Measurements from ENCODE around the gene RNU5B-1. TPM values are rescaled to one million over a fixed set of nuclear protein-coding genes. Genes with fewer than 3 reads are reported as not detected.

RNU5B-1 gene
- total and polyA plus RNA-seq, 3 donors from 2014 or later: not detected

GRCh38 chr15:65337436-65338070 lies 33.1 kb downstream of the RNU5B-1 start:
- Histone ChIP-seq H3K4me3 (no peak overlapping the region), H3K36me3 (ENCODE audit: low read depth, missing control alignments) (no peaks in the 10 kb centered on the region), H3K27me3 (no peaks in the 10 kb centered on the region), H3K9me3 (no peaks in the 10 kb centered on the region), H3K27ac (no peak overlapping the region), H3K4me1 (peaks cover 3% of the 10 kb centered on the region)
- intact Hi-C loops (cut with DNase I; ENCODE audit: low total_unique reads): loop anchor here (10.0 kb wide), 1 partner anchor 857 kb away; no protein-coding TSS in a partner anchor
- no peak for DNase-seq
- 80 to 87% methylated on average over 2 to 6 of the region's 6 CpGs for WGBS, 2 donors
- TF ChIP-seq POLR2A (IDR thresholded peaks at IDR 0.05) (no peak), CTCF (IDR thresholded peaks at IDR 0.05) (no peak)

- H3K27ac ChIP-seq: no peak overlapping the region
- WGBS, 2 donors: 87 to 92% methylated on average over 3 of the region's 3 CpGs
- no peak for DNase-seq
- H3K9me3 ChIP-seq: no peaks in the 10 kb centered on the region
- no peaks in the 10 kb centered on the region for H3K36me3 ChIP-seq (ENCODE audit: low read depth, missing control alignments)
- TF ChIP-seq CTCF (IDR thresholded peaks at IDR 0.05): no peak
- TF ChIP-seq POLR2A (IDR thresholded peaks at IDR 0.05): no peak
- peaks cover 3% of the 10 kb centered on the region for H3K4me1 ChIP-seq
- intact Hi-C loops (cut with DNase I; ENCODE audit: low total_unique reads): loop anchor here (10.0 kb wide), 1 partner anchor 856 kb away; no protein-coding TSS in a partner anchor
- H3K4me3 ChIP-seq: no peak overlapping the region
- no peaks in the 10 kb centered on the region for H3K27me3 ChIP-seq
Observed at GRCh38 chr15:65338366-65338765, 33.9 kb downstream of the RNU5B-1 start.

- Histone ChIP-seq H3K4me3 (no peak overlapping the region), H3K27me3 (no peaks in the 10 kb centered on the region), H3K36me3 (ENCODE audit: low read depth, missing control alignments) (no peaks in the 10 kb centered on the region), H3K4me1 (peaks cover 3% of the 10 kb centered on the region), H3K27ac (no peak overlapping the region), H3K9me3 (no peaks in the 10 kb centered on the region)
- no peak for TF ChIP-seq POLR2A (IDR thresholded peaks at IDR 0.05)
- TF ChIP-seq CTCF (IDR thresholded peaks at IDR 0.05): no peak
- 94 to 97% methylated on average over 8 of the region's 8 CpGs for WGBS, 2 donors
- DNase-seq: no peak
- intact Hi-C loops (cut with DNase I; ENCODE audit: low total_unique reads): loop anchor here (10.0 kb wide), 1 partner anchor 856 kb away; no protein-coding TSS in a partner anchor
Observed at GRCh38 chr15:65338823-65339222, 34.3 kb downstream of the RNU5B-1 start.

GRCh38 chr15:65339416-65339815 lies 34.9 kb downstream of the RNU5B-1 start:
- Histone ChIP-seq H3K4me3 (no peak overlapping the region), H3K27ac (no peak overlapping the region), H3K4me1 (peaks cover 2% of the 10 kb centered on the region), H3K27me3 (no peaks in the 10 kb centered on the region), H3K36me3 (ENCODE audit: low read depth, missing control alignments) (no peaks in the 10 kb centered on the region), H3K9me3 (no peaks in the 10 kb centered on the region)
- intact Hi-C loops (cut with DNase I; ENCODE audit: low total_unique reads): loop anchor here (10.0 kb wide), 1 partner anchor 855 kb away; no protein-coding TSS in a partner anchor
- DNase-seq: no peak
- no peak for TF ChIP-seq CTCF (IDR thresholded peaks at IDR 0.05)
- TF ChIP-seq POLR2A (IDR thresholded peaks at IDR 0.05): no peak
- WGBS, 2 donors: 85 to 89% methylated on average over 6 of the region's 6 CpGs

- TF ChIP-seq POLR2A (IDR thresholded peaks at IDR 0.05) (no peak), CTCF (IDR thresholded peaks at IDR 0.05) (no peak)
- no peaks in the 10 kb centered on the region for H3K36me3 ChIP-seq (ENCODE audit: low read depth, missing control alignments)
- peaks cover 2% of the 10 kb centered on the region for H3K4me1 ChIP-seq
- H3K9me3 ChIP-seq: no peaks in the 10 kb centered on the region
- no peaks in the 10 kb centered on the region for H3K27me3 ChIP-seq
- 64 to 73% methylated on average over 7 of the region's 7 CpGs for WGBS, 2 donors
- H3K27ac ChIP-seq: no peak overlapping the region
- no peak overlapping the region for H3K4me3 ChIP-seq
- no peak for DNase-seq
- intact Hi-C loops (cut with DNase I; ENCODE audit: low total_unique reads): loop anchor here (10.0 kb wide), 1 partner anchor 855 kb away; no protein-coding TSS in a partner anchor
Observed at GRCh38 chr15:65339920-65340319, 35.4 kb downstream of the RNU5B-1 start.

All from testis (tissue), 3 donors.